ENCODE results near the gene DIP2C. TPM values are rescaled to one million over a fixed set of nuclear protein-coding genes. Genes with fewer than 3 reads are reported as not detected.

Gene DIP2C
- total RNA-seq, 1 experiment from 2014 or later = 11.0 TPM

DNA sequence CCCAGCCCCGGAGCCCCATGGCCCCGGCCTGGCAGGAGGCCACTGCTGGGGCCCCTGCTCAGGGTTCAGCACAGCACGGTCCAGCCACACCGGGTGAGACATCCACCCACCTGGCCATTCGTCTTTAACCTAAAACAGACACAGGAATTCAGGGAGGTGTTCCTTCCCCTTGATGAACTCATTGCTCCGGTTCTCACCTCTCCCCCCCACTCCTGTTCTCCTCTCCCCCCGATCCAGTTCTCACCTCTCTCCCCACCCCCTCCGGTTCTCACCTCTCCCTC is 129.8 kb downstream of the DIP2C start (continued):
- no peak for TF ChIP-seq MLX (CRISPR knock-in tag; IDR thresholded peaks at IDR 0.05)
- TF ChIP-seq, protein P1, sequence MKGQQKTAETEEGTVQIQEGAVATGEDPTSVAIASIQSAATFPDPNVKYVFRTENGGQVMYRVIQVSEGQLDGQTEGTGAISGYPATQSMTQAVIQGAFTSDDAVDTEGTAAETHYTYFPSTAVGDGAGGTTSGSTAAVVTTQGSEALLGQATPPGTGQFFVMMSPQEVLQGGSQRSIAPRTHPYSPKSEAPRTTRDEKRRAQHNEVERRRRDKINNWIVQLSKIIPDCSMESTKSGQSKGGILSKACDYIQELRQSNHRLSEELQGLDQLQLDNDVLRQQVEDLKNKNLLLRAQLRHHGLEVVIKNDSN (CRISPR knock-in tag; IDR thresholded peaks at IDR 0.05) = no peak
- TF ChIP-seq ZNF396 (CRISPR knock-in tag; IDR thresholded peaks at IDR 0.05; ENCODE audit: borderline replicate concordance) = no peak
- no peak for TF ChIP-seq JUN (CRISPR knock-in tag; IDR thresholded peaks at IDR 0.05)
- TF ChIP-seq E2F5 (CRISPR knock-in tag; IDR thresholded peaks at IDR 0.05) = no peak

GRCh38 chr10:558891-559766 is 130.3 kb downstream of the DIP2C start:
- ChIA-PET POLR2A (interaction anchor here (0.6 kb wide), 1 partner anchor 333 kb away, joined by 3 read pairs; no protein-coding TSS in a partner anchor), CTCF (interaction anchor here (1.2 to 1.4 kb wide), 2 partner anchors 48 to 230 kb away, joined by 4 to 5 read pairs; no protein-coding TSS in a partner anchor)
- Mint-ChIP-seq H3K36me3 (peaks cover 6% of the 10 kb centered on the region), H3K27ac (peak overlapping the region; percentile 85), H3K27me3 (ENCODE audit: low read depth) (no peaks in the 10 kb centered on the region), H3K9me3 (peaks cover 14% of the 10 kb centered on the region), H3K4me3 (no peak overlapping the region), H3K4me1 (peaks cover 51% of the 10 kb centered on the region)
- no peak for DNase-seq (ENCODE audit: low spot score)
- ATAC-seq = peak; percentile 40; the same call in 1 of the 2 replicates
- TF ChIP-seq, protein P2, sequence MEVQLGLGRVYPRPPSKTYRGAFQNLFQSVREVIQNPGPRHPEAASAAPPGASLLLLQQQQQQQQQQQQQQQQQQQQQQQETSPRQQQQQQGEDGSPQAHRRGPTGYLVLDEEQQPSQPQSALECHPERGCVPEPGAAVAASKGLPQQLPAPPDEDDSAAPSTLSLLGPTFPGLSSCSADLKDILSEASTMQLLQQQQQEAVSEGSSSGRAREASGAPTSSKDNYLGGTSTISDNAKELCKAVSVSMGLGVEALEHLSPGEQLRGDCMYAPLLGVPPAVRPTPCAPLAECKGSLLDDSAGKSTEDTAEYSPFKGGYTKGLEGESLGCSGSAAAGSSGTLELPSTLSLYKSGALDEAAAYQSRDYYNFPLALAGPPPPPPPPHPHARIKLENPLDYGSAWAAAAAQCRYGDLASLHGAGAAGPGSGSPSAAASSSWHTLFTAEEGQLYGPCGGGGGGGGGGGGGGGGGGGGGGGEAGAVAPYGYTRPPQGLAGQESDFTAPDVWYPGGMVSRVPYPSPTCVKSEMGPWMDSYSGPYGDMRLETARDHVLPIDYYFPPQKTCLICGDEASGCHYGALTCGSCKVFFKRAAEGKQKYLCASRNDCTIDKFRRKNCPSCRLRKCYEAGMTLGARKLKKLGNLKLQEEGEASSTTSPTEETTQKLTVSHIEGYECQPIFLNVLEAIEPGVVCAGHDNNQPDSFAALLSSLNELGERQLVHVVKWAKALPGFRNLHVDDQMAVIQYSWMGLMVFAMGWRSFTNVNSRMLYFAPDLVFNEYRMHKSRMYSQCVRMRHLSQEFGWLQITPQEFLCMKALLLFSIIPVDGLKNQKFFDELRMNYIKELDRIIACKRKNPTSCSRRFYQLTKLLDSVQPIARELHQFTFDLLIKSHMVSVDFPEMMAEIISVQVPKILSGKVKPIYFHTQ (CRISPR knock-in tag; IDR thresholded peaks at IDR 0.05) = no peak
- TF ChIP-seq NR2C2 (CRISPR knock-in tag; IDR thresholded peaks at IDR 0.05) = no peak
- TF ChIP-seq GABPB1 (CRISPR knock-in tag; IDR thresholded peaks at IDR 0.05) = no peak
- TF ChIP-seq SMAD3 (CRISPR knock-in tag; IDR thresholded peaks at IDR 0.05; ENCODE audit: borderline replicate concordance) = no peak
- TF ChIP-seq CREM (CRISPR knock-in tag; IDR thresholded peaks at IDR 0.05) = no peak
- TF ChIP-seq, protein P3, sequence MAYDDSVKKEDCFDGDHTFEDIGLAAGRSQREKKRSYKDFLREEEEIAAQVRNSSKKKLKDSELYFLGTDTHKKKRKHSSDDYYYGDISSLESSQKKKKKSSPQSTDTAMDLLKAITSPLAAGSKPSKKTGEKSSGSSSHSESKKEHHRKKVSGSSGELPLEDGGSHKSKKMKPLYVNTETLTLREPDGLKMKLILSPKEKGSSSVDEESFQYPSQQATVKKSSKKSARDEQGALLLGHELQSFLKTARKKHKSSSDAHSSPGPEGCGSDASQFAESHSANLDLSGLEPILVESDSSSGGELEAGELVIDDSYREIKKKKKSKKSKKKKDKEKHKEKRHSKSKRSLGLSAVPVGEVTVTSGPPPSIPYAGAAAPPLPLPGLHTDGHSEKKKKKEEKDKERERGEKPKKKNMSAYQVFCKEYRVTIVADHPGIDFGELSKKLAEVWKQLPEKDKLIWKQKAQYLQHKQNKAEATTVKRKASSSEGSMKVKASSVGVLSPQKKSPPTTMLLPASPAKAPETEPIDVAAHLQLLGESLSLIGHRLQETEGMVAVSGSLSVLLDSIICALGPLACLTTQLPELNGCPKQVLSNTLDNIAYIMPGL (CRISPR knock-in tag; IDR thresholded peaks at IDR 0.05) = no peak
- TF ChIP-seq, protein P4, sequence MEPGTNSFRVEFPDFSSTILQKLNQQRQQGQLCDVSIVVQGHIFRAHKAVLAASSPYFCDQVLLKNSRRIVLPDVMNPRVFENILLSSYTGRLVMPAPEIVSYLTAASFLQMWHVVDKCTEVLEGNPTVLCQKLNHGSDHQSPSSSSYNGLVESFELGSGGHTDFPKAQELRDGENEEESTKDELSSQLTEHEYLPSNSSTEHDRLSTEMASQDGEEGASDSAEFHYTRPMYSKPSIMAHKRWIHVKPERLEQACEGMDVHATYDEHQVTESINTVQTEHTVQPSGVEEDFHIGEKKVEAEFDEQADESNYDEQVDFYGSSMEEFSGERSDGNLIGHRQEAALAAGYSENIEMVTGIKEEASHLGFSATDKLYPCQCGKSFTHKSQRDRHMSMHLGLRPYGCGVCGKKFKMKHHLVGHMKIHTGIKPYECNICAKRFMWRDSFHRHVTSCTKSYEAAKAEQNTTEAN (CRISPR knock-in tag; IDR thresholded peaks at IDR 0.05) = no peak
- no peak for TF ChIP-seq MYBL2 (CRISPR knock-in tag; IDR thresholded peaks at IDR 0.05)
- no peak for TF ChIP-seq EMX1 (CRISPR knock-in tag; IDR thresholded peaks at IDR 0.05)
- TF ChIP-seq NR1H2 (CRISPR knock-in tag; IDR thresholded peaks at IDR 0.05) = no peak
- no peak for TF ChIP-seq ZNF263 (CRISPR knock-in tag; IDR thresholded peaks at IDR 0.05; ENCODE audit: low read depth)
- TF ChIP-seq, protein P5, sequence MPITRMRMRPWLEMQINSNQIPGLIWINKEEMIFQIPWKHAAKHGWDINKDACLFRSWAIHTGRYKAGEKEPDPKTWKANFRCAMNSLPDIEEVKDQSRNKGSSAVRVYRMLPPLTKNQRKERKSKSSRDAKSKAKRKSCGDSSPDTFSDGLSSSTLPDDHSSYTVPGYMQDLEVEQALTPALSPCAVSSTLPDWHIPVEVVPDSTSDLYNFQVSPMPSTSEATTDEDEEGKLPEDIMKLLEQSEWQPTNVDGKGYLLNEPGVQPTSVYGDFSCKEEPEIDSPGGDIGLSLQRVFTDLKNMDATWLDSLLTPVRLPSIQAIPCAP (CRISPR knock-in tag; IDR thresholded peaks at IDR 0.05) = no peak
- TF ChIP-seq ZNF425 (CRISPR knock-in tag; conservative IDR thresholded peaks at IDR 0.05) = no peak
- TF ChIP-seq ZNF219 (CRISPR knock-in tag; IDR thresholded peaks at IDR 0.05; ENCODE audit: borderline replicate concordance) = no peak
- TF ChIP-seq E2F4 (CRISPR knock-in tag; IDR thresholded peaks at IDR 0.05; ENCODE audit: borderline replicate concordance, low read depth) = no peak

All from WTC11 (cell line).